HepG2 (cell line): Measurements from ENCODE around the gene ZCCHC7. TPM values are rescaled to one million over a fixed set of nuclear protein-coding genes. Genes with fewer than 3 reads are reported as not detected.
A peak's percentile ranks its signal among the peaks of the same experiment; 100 is the strongest.

ENCODE experiments used
- ATAC-seq: fragments of 200-7000 bp; cut with Tn5 transposase; 3 replicates; pipeline ENCODE4 v1.9.1; 2020; ENCODE audit warnings: mild to moderate bottlenecking, moderate library complexity
- BruUV-seq: library from RNA; stranded (reverse); fragments of 400-500 nt; replicated peaks from 2 replicates; lab custom pipeline; 2021; lab: Mats Ljungman, UMichigan
- CTCF ChIA-PET: fragments of 300-600 bp; formaldehyde crosslinking; extraction: SDS; loops from one replicate; lab custom pipeline; 2021; ENCODE audit warnings: low total read pairs, inconsistent platforms, low intra/inter-chr PET ratio; lab: Yijun Ruan, JAX
- POLR2A ChIA-PET: fragments of 350-600 bp; sonication (Branson Sonifier 250); formaldehyde crosslinking; loops from one replicate; lab custom pipeline; 2020; ENCODE audit warnings: antibody characterized with exemption, inconsistent platforms; lab: Yijun Ruan, JAX
- DNase-seq: peaks from one replicate; pipeline ENCODE4 v3.0.0-alpha.2; 2015; ENCODE audit warnings: low spot score
- FAIRE-seq: peaks from 3 replicates; lab custom pipeline; 2011; peaks lifted over from hg19 to GRCh38; lab: Jason Lieb, UNC
- H2AFZ ChIP-seq: one replicate; pipeline ENCODE4 v1.6.1; 2011; ENCODE audit warnings: low read length, inconsistent platforms
- H3K27ac ChIP-seq: fragments of 300-600 bp; 3 replicates; pipeline ENCODE4 v1.8.0; 2011; ENCODE audit warnings: mixed run types, mild to moderate bottlenecking, mixed read lengths, low read length, inconsistent platforms; ENCODE audit not compliant: insufficient read depth; ENCODE audit errors: extremely low read length
- H3K27me3 ChIP-seq, 2 experiments: fragments of 200-600 bp in 1 of 2; 2 replicates in 1 of 2; 3 replicates in 1 of 2; pipeline versions ENCODE4 v1.6.0 to v1.8.0; 2011; ENCODE audit warnings: low read length in 2 of 2, mild to moderate bottlenecking in 2 of 2, moderate library complexity in 2 of 2, inconsistent platforms in 1 of 2; ENCODE audit not compliant: insufficient read depth in 2 of 2, control insufficient read depth in 1 of 2
- H3K36me3 ChIP-seq, 2 experiments: fragments of 200-600 bp in 1 of 2; replicated peaks in 1 of 2; 2 replicates in 1 of 2; 3 replicates in 1 of 2; pipeline versions ENCODE4 v1.5.1 to v1.8.0; 2011; ENCODE audit warnings: low read length in 2 of 2, inconsistent platforms in 1 of 2; ENCODE audit not compliant: insufficient read depth in 2 of 2, control insufficient read depth in 1 of 2
- H3K4me1 ChIP-seq: 2 replicates; pipeline ENCODE4 v1.5.1; 2012; ENCODE audit warnings: low read length, inconsistent platforms; ENCODE audit not compliant: insufficient read depth
- H3K4me2 ChIP-seq: 2 replicates; pipeline ENCODE4 v1.6.0; 2011; ENCODE audit warnings: low read depth, low read length, inconsistent platforms
- H3K4me3 ChIP-seq, 3 experiments: fragments of 200-600 bp in 1 of 3; sonication (generic), shearing (Covaris generic) in 1 of 3; replicated peaks in 1 of 3; 2 replicates each; pipeline ENCODE4 v1.5.1; 2011 to 2016; ENCODE audit warnings: low read length in 3 of 3, inconsistent platforms in 2 of 3, low read depth in 2 of 3, mild to moderate bottlenecking in 2 of 3, control low read depth in 1 of 3, mixed read lengths in 1 of 3; ENCODE audit not compliant: insufficient read depth in 1 of 3
- H3K79me2 ChIP-seq: one replicate; pipeline ENCODE4 v1.6.1; 2011; ENCODE audit warnings: low read length, inconsistent platforms; ENCODE audit not compliant: insufficient read depth
- H3K9ac ChIP-seq: 2 replicates; pipeline ENCODE4 v1.6.0; 2011; ENCODE audit warnings: mild to moderate bottlenecking, low read depth, low read length, inconsistent platforms; ENCODE audit not compliant: insufficient read depth
- H3K9me3 ChIP-seq: 2 replicates; pipeline ENCODE4 v1.5.1; 2012; ENCODE audit warnings: mild to moderate bottlenecking, low read length
- H4K20me1 ChIP-seq: 2 replicates; pipeline ENCODE4 v1.6.0; 2011; ENCODE audit warnings: inconsistent platforms, mild to moderate bottlenecking, low read length, moderate library complexity; ENCODE audit not compliant: insufficient read depth
- ATF7 ChIP-seq, 2 experiments: fragments of 450-650 bp in 1 of 2; sonication (generic) in 1 of 2; formaldehyde crosslinking in 1 of 2; IDR thresholded peaks; 2 replicates each; pipeline versions ENCODE4 v1.4.0 to v1.6.1; 2016 to 2020; ENCODE audit warnings: antibody characterized with exemption in 1 of 2, mild to moderate bottlenecking in 1 of 2, missing genetic modification reagents in 1 of 2
- BRD4 ChIP-seq: sonication (generic); formaldehyde crosslinking; IDR thresholded peaks from 2 replicates; pipeline ENCODE4 v1.4.0; 2020; ENCODE audit warnings: missing genetic modification reagents
- CCAR2 ChIP-seq: fragments of 200-400 bp; formaldehyde crosslinking; optimal IDR thresholded peaks from 2 replicates; pipeline ENCODE3; 2018; ENCODE audit warnings: low read depth, mild to moderate bottlenecking, low read length, moderate library complexity
- HMG20A ChIP-seq: IDR thresholded peaks from 2 replicates; pipeline ENCODE4 v1.6.1; 2016; ENCODE audit warnings: borderline replicate concordance
- HNRNPUL1 ChIP-seq: fragments of 200-400 bp; formaldehyde crosslinking; IDR thresholded peaks from 2 replicates; pipeline ENCODE4 v1.6.1; 2017; ENCODE audit warnings: low read depth, mild to moderate bottlenecking, low read length, moderate library complexity
- KDM3A ChIP-seq: IDR thresholded peaks from 2 replicates; pipeline ENCODE4 v1.6.1; 2018; ENCODE audit warnings: low read depth, missing compliant biosample characterization
- NFE2 ChIP-seq: sonication (generic); formaldehyde crosslinking; IDR thresholded peaks from 2 replicates; pipeline ENCODE4 v1.4.0; 2020; ENCODE audit warnings: missing genetic modification reagents
- NFYB ChIP-seq: sonication (generic); formaldehyde crosslinking; IDR thresholded peaks from 2 replicates; pipeline ENCODE4 v1.4.0; 2020; ENCODE audit warnings: missing genetic modification reagents
- NFYC ChIP-seq: IDR thresholded peaks from 2 replicates; pipeline ENCODE4 v1.6.1; 2016; ENCODE audit warnings: missing genetic modification reagents, missing compliant biosample characterization
- REXO4 ChIP-seq: sonication (generic); formaldehyde crosslinking; IDR thresholded peaks from 2 replicates; pipeline ENCODE4 v1.8.0; 2022; ENCODE audit warnings: missing genetic modification reagents, mild to moderate bottlenecking, borderline replicate concordance
- SAP130 ChIP-seq: IDR thresholded peaks from 2 replicates; pipeline ENCODE4 v1.6.1; 2016; ENCODE audit warnings: low read depth
- ZNF263 ChIP-seq: sonication (generic); formaldehyde crosslinking; IDR thresholded peaks from 2 replicates; pipeline ENCODE4 v1.4.0; 2020; ENCODE audit warnings: missing genetic modification reagents
- ZNF337 ChIP-seq: sonication (generic); formaldehyde crosslinking; IDR thresholded peaks from 2 replicates; pipeline ENCODE4 v1.5.1; 2020; ENCODE audit warnings: missing genetic modification reagents, low read depth, mild to moderate bottlenecking, borderline replicate concordance
- ZNF766 ChIP-seq: sonication (generic); formaldehyde crosslinking; IDR thresholded peaks from 2 replicates; pipeline ENCODE4 v1.5.0; 2020; ENCODE audit warnings: missing genetic modification reagents, borderline replicate concordance
- ZNF879 ChIP-seq: sonication (generic); formaldehyde crosslinking; IDR thresholded peaks from 2 replicates; pipeline ENCODE4 v1.8.1; 2023; ENCODE audit warnings: missing genetic modification reagents
- WGBS: methylation state at CpG from one replicate; pipeline ENCODE4 v1.1.6; 2017; ENCODE audit warnings: low lambda C conversion rate; 5-methylcytosine and 5-hydroxymethylcytosine counted together
- in situ Hi-C: cut with HindIII; loops from 2 replicates; pipeline ENCODE4 v1.10.0; 2017; ENCODE audit warnings: low pct_unique_long_range_greater_than_20kb; ENCODE audit not compliant: extremely low pct_ligation_motif_present
- intact Hi-C: fragments of 100-400 bp; cut with micrococcal nuclease; formaldehyde crosslinking; loops from one replicate; pipeline ENCODE4 v1.10.0; 2022; ENCODE audit not compliant: unreplicated experiment
- polyA plus RNA-seq, 8 experiments: library from polyadenylated mRNA; depleted of rRNA in 3 of 8; stranded (reverse) in 7 of 8; unstranded in 1 of 8; fragments of >200 nt; fragmentation: Illumina TruSeq in 4 of 8; extraction: Trizol in 4 of 8; gene quantifications; 2 replicates each; pipeline versions ENCODE4 v1.2.1 to v1.2.3, GENCODE V29; 2011 to 2016; ENCODE audit warnings: low read depth in 4 of 8, missing spikeins in 1 of 8, mixed read lengths in 1 of 8; ENCODE audit not compliant: insufficient read depth in 1 of 8
- total RNA-seq, 5 experiments: library from RNA; depleted of rRNA; stranded (reverse); fragments of >200 nt; fragmentation: Illumina TruSeq; extraction: Trizol; gene quantifications; 2 replicates each; pipeline ENCODE4 v1.2.3, GENCODE V29; 2016; ENCODE audit warnings: low read depth in 1 of 5
- TF ChIP-seq, protein P1 (sequence below): sonication (generic); formaldehyde crosslinking; IDR thresholded peaks from 2 replicates; pipeline ENCODE4 v1.5.0; 2020; ENCODE audit warnings: mild to moderate bottlenecking, missing genetic modification reagents
- TF ChIP-seq, protein P2 (sequence below): sonication (generic); formaldehyde crosslinking; IDR thresholded peaks from 2 replicates; pipeline ENCODE4 v1.8.1; 2023; ENCODE audit warnings: mild to moderate bottlenecking, missing genetic modification reagents, borderline replicate concordance
- TF ChIP-seq, protein P3 (sequence below): fragments of 450-650 bp; IDR thresholded peaks from 2 replicates; pipeline ENCODE4 v1.6.1; 2016

The ZCCHC7 gene
- total and polyA plus RNA-seq, 2 of the 13 experiments (the other 11 are each of a cell fraction or from before 2014, with no cell fraction given), result 13.6 to 19.3 TPM

DNA sequence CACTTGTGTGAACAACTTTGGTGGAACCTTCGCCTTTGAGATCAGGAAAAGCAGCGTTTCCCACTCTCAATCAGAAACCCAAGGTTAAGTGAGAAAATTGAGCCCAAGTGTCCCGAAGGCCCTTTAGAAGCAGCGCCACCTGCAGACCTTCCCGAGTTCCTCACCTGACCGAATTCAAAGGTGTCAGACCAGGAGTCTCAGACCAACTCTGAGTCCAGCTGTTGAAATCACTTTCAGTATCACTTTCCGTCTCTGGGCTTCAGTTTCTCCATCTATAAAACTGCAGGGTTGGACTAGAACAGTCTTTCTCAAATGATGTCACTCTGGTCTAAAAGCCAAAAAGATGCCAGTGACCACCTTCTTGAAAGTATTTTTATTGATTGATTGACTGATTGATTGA lies 270.4 kb downstream of the ZCCHC7 start (continued):
- TF ChIP-seq, protein P1, sequence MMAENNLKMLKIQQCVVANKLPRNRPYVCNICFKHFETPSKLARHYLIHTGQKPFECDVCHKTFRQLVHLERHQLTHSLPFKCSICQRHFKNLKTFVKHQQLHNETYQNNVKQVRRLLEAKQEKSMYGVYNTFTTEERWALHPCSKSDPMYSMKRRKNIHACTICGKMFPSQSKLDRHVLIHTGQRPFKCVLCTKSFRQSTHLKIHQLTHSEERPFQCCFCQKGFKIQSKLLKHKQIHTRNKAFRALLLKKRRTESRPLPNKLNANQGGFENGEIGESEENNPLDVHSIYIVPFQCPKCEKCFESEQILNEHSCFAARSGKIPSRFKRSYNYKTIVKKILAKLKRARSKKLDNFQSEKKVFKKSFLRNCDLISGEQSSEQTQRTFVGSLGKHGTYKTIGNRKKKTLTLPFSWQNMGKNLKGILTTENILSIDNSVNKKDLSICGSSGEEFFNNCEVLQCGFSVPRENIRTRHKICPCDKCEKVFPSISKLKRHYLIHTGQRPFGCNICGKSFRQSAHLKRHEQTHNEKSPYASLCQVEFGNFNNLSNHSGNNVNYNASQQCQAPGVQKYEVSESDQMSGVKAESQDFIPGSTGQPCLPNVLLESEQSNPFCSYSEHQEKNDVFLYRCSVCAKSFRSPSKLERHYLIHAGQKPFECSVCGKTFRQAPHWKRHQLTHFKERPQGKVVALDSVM (CRISPR knock-in tag), result no peak
- TF ChIP-seq NFE2 (CRISPR knock-in tag), result no peak
- no peak for TF ChIP-seq HMG20A

DNA sequence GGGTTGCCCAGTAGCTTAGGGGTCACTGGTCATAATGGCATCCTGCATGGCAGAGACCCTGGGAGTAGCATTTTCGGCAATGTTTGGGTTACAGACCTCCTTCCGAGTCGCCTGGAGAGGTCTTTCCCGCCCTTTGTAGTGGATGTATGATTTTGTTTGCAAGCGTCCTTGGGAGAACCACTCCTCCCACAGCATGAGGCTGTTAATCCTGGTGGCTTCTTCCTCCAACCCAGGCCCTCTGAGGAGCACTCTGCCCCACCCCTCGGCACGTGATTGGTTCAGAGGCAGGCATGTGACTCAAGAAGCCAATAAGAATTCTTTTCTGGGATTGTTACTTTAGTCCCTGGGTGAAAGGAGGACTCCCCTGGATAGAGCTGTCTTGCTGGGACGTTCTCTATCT lies 271.9 kb downstream of the ZCCHC7 start:
- CTCF ChIA-PET, result no interaction called here

More for the DNA sequence above, 271.9 kb downstream of the ZCCHC7 start:
- Histone ChIP-seq H3K4me3 (no peak overlapping the region), H3K9ac (no peak overlapping the region), H3K9me3 (no peaks in the 10 kb centered on the region), H3K4me2 (peak overlapping the region; percentile 39; the same call in 1 of the 2 replicates), H3K36me3 (no peaks in the 10 kb centered on the region)
- BruUV-seq, result no TSS peak
- peak; percentile 30; the same call in 2 of the 3 replicates for ATAC-seq
- POLR2A ChIA-PET, result no interaction called here
- peak; percentile 68 for TF ChIP-seq NFYB
- no peak for TF ChIP-seq KDM3A (CRISPR knock-in tag)
- no peak for TF ChIP-seq SAP130
- TF ChIP-seq, protein P2, sequence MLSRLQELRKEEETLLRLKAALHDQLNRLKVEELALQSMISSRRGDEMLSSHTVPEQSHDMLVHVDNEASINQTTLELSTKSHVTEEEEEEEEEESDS (CRISPR knock-in tag), result no peak
- TF ChIP-seq ZNF879 (CRISPR knock-in tag), result no peak
- no peak for TF ChIP-seq ATF7 (IDR thresholded peaks at IDR 0.05)
- no peak for TF ChIP-seq ATF7 (CRISPR knock-in tag; IDR thresholded peaks at IDR 0.05)
- peak; percentile 20; the same call in 1 of the 2 replicates for TF ChIP-seq NFYC (CRISPR knock-in tag)
- TF ChIP-seq ZNF766, result no peak
- no peak for TF ChIP-seq ZNF337 (CRISPR knock-in tag)
- TF ChIP-seq BRD4 (CRISPR knock-in tag), result no peak
- no peak for TF ChIP-seq CCAR2
- TF ChIP-seq ZNF263 (CRISPR knock-in tag), result peak; percentile 71
- no peak for TF ChIP-seq REXO4 (CRISPR knock-in tag)
- TF ChIP-seq HNRNPUL1, result no peak
- TF ChIP-seq, protein P3, sequence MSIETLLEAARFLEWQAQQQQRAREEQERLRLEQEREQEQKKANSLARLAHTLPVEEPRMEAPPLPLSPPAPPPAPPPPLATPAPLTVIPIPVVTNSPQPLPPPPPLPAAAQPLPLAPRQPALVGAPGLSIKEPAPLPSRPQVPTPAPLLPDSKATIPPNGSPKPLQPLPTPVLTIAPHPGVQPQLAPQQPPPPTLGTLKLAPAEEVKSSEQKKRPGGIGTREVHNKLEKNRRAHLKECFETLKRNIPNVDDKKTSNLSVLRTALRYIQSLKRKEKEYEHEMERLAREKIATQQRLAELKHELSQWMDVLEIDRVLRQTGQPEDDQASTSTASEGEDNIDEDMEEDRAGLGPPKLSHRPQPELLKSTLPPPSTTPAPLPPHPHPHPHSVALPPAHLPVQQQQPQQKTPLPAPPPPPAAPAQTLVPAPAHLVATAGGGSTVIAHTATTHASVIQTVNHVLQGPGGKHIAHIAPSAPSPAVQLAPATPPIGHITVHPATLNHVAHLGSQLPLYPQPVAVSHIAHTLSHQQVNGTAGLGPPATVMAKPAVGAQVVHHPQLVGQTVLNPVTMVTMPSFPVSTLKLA, result no peak
- TF ChIP-seq, all 625 proteins: peak for 3
- intact Hi-C loops, result no loop called here
- H2AFZ ChIP-seq, result no peak overlapping the region
- H3K4me1 ChIP-seq, result peaks cover 24% of the 10 kb centered on the region
- peaks cover 1 to 6% of the 10 kb centered on the region in 2 experiments; a peak in 2 of 5 replicates for H3K27me3 ChIP-seq
- WGBS, result 35% methylated on average over 8 of the region's 8 CpGs
- no peaks in the 10 kb centered on the region for H4K20me1 ChIP-seq
- H3K27ac ChIP-seq, result no peak overlapping the region
- in situ Hi-C loops, result no loop called here
- DNase-seq (no peak), FAIRE-seq (no peak)
- H3K79me2 ChIP-seq, result no peaks in the 10 kb centered on the region
